GM23248 (cell line): ENCODE data around the gene CEACAM6. TPM values are rescaled to one million over a fixed set of nuclear protein-coding genes. Genes with fewer than 3 reads are reported as not detected.

ENCODE experiments used
- DNase-seq: peaks from one replicate; pipeline ENCODE4 v3.0.0-alpha.2; 2015
- H2AFZ ChIP-seq: fragments of 200-600 bp; sonication (generic); 2 replicates; pipeline ENCODE4 v1.6.1; 2016; ENCODE audit warnings: antibody characterized with exemption
- H3F3A ChIP-seq: fragments of 200-600 bp; sonication (generic); 2 replicates; pipeline ENCODE4 v1.6.1; 2016; ENCODE audit warnings: mild to moderate bottlenecking, antibody characterized with exemption, mixed run types; ENCODE audit not compliant: insufficient read depth
- H3K27ac ChIP-seq: fragments of 200-600 bp; sonication (generic); 2 replicates; pipeline ENCODE4 v1.5.1; 2016; ENCODE audit warnings: mild to moderate bottlenecking
- H3K27me3 ChIP-seq: fragments of 200-600 bp; sonication (generic); replicated peaks from 2 replicates; pipeline ENCODE4 v1.6.1; 2016; ENCODE audit warnings: mild to moderate bottlenecking; ENCODE audit not compliant: insufficient read depth
- H3K36me3 ChIP-seq: fragments of 200-600 bp; sonication (generic); 2 replicates; pipeline ENCODE4 v1.6.1; 2016; ENCODE audit warnings: low read depth, mild to moderate bottlenecking
- H3K4me1 ChIP-seq: fragments of 200-600 bp; sonication (generic); 2 replicates; pipeline ENCODE4 v1.6.1; 2016; ENCODE audit warnings: mild to moderate bottlenecking; ENCODE audit not compliant: insufficient read depth
- H3K4me2 ChIP-seq: fragments of 200-600 bp; sonication (generic); one replicate; pipeline ENCODE4 v1.6.1; 2016; ENCODE audit warnings: mild to moderate bottlenecking; ENCODE audit not compliant: unreplicated experiment
- H3K4me3 ChIP-seq: fragments of 200-600 bp; sonication (generic); 2 replicates; pipeline ENCODE4 v1.5.1; 2016; ENCODE audit warnings: mild to moderate bottlenecking
- H3K79me2 ChIP-seq: fragments of 200-600 bp; sonication (generic); 2 replicates; pipeline ENCODE4 v1.6.1; 2016; ENCODE audit warnings: mild to moderate bottlenecking; ENCODE audit not compliant: insufficient read depth
- H3K9ac ChIP-seq: fragments of 200-600 bp; sonication (generic); 2 replicates; pipeline ENCODE4 v1.6.1; 2016; ENCODE audit warnings: mild to moderate bottlenecking
- H3K9me2 ChIP-seq: fragments of 200-600 bp; sonication (generic); 2 replicates; pipeline ENCODE4 v1.6.1; 2016; ENCODE audit warnings: mixed run types, mild to moderate bottlenecking, moderate library complexity; ENCODE audit not compliant: insufficient read depth
- H3K9me3 ChIP-seq: fragments of 200-600 bp; sonication (generic); one replicate; pipeline ENCODE4 v1.6.1; 2017; ENCODE audit warnings: low read depth
- H4K20me1 ChIP-seq: fragments of 200-600 bp; sonication (generic); 2 replicates; pipeline ENCODE4 v1.6.0; 2016; ENCODE audit not compliant: insufficient read depth
- EZH2 ChIP-seq: fragments of 200-600 bp; sonication (generic); IDR thresholded peaks from 2 replicates; pipeline ENCODE4 v1.6.1; 2018; ENCODE audit warnings: antibody characterized with exemption, mild to moderate bottlenecking; ENCODE audit not compliant: insufficient read depth, poor library complexity, severe bottlenecking
- EZH2phosphoT487 ChIP-seq: fragments of 200-600 bp; sonication (generic); IDR thresholded peaks from 2 replicates; pipeline ENCODE4 v1.6.1; 2018; ENCODE audit warnings: antibody characterized with exemption, moderate library complexity, mild to moderate bottlenecking, low read depth; ENCODE audit not compliant: insufficient read depth
- WGBS, 2 experiments: methylation state at CpG; one replicate each; pipeline ENCODE4 v1.1.6; 2015 to 2017; ENCODE audit warnings: low lambda C conversion rate in 2 of 2, low coverage in 1 of 2; ENCODE audit errors: missing lambda C conversion rate in 2 of 2; 5-methylcytosine and 5-hydroxymethylcytosine counted together
- in situ Hi-C: fragments of 300-500 bp; cut with MboI; formaldehyde crosslinking; loops from 2 replicates; pipeline ENCODE4 v1.15.0; 2020
- polyA plus RNA-seq: library from polyadenylated mRNA; unstranded; fragments of >200 nt; fragmentation: Nextera tagmentation; extraction: Ambion mirVana; gene quantifications from 2 replicates; pipeline ENCODE4 v1.2.1, GENCODE V29; 2016
- total RNA-seq: library from RNA; depleted of rRNA; stranded (reverse); fragments of >200 nt; shearing (Covaris generic); gene quantifications from 2 replicates; pipeline ENCODE4 v1.2.3, GENCODE V29; 2014

The CEACAM6 gene
- total and polyA plus RNA-seq, 2 experiments from 2014 or later = not detected

DNA sequence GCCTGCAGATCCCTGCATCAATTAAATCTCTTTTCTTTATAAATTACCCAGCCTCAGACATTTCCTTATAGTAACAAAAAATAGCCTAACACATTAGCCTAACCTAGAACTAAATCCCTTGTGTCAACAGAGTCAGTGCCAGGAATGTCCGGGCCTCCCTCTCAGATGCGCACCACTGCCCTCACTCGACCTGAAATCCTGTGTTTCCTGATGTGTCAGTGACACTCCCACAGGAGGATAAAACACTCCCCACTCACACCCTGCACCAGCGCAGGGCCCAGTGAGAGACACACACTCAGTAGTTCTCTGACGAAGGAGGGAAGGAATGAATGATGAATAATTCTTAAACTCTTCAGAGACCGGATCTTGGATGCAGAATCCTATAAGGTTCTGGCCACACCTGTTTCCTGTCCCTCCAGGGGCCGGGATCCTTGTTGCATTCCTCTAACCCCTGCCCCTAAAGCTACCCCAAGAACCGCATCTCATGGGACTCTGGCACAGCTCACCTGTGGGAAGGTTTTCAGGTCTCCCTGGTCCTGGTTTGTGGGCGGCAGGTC, 44.2 kb downstream of the CEACAM6 start:
- Histone ChIP-seq H3K27me3 (peaks cover 9% of the 10 kb centered on the region), H3K27ac (no peak overlapping the region), H3K79me2 (no peaks in the 10 kb centered on the region), H4K20me1 (no peaks in the 10 kb centered on the region), H3K9me2 (no peaks in the 10 kb centered on the region), H3K36me3 (no peaks in the 10 kb centered on the region), H3K4me1 (no peaks in the 10 kb centered on the region), H3K4me2 (no peak overlapping the region), H3F3A (no peaks in the 10 kb centered on the region), H3K4me3 (no peak overlapping the region), H3K9me3 (no peaks in the 10 kb centered on the region), H2AFZ (no peak overlapping the region), H3K9ac (no peak overlapping the region)
- DNase-seq = no peak
- in situ Hi-C loops = no loop called here
- TF ChIP-seq EZH2 = no peak
- no peak for TF ChIP-seq EZH2phosphoT487
- 42 to 48% methylated on average over 9 of the region's 9 CpGs for WGBS, 2 experiments

GRCh38 chr19:41801031-41801430, 45.7 kb downstream of the CEACAM6 start:
- Histone ChIP-seq H3K4me3 (no peak overlapping the region), H3K9me3 (no peaks in the 10 kb centered on the region), H3K79me2 (no peaks in the 10 kb centered on the region), H2AFZ (no peak overlapping the region), H3K9ac (no peak overlapping the region), H3K36me3 (no peaks in the 10 kb centered on the region), H3K4me2 (no peak overlapping the region), H3K9me2 (no peaks in the 10 kb centered on the region), H3K27ac (no peak overlapping the region), H4K20me1 (no peaks in the 10 kb centered on the region), H3F3A (no peaks in the 10 kb centered on the region), H3K4me1 (no peaks in the 10 kb centered on the region), H3K27me3 (peaks cover 7% of the 10 kb centered on the region)
- DNase-seq = no peak
- WGBS, 2 experiments = 21 to 26% methylated on average over 4 of the region's 4 CpGs
- TF ChIP-seq EZH2 (no peak), EZH2phosphoT487 (no peak)
- in situ Hi-C loops = no loop called here

GRCh38 chr19:41801792-41802211, 46.5 kb downstream of the CEACAM6 start:
- Histone ChIP-seq H4K20me1 (no peaks in the 10 kb centered on the region), H3K79me2 (no peaks in the 10 kb centered on the region), H3K27me3 (peaks cover 5% of the 10 kb centered on the region), H2AFZ (no peak overlapping the region), H3K36me3 (no peaks in the 10 kb centered on the region), H3K9me2 (no peaks in the 10 kb centered on the region), H3K9me3 (no peaks in the 10 kb centered on the region), H3F3A (no peaks in the 10 kb centered on the region), H3K4me2 (no peak overlapping the region), H3K27ac (no peak overlapping the region), H3K4me1 (no peaks in the 10 kb centered on the region), H3K4me3 (no peak overlapping the region), H3K9ac (no peak overlapping the region)
- WGBS, 2 experiments = 49 to 60% methylated on average over 2 of the region's 2 CpGs
- DNase-seq = no peak
- in situ Hi-C loops = no loop called here
- no peak for TF ChIP-seq EZH2
- TF ChIP-seq EZH2phosphoT487 = no peak

- WGBS, 2 experiments = 31 to 39% methylated on average over 2 of the region's 2 CpGs
- H3K4me2 ChIP-seq = no peak overlapping the region
- no peaks in the 10 kb centered on the region for H3K79me2 ChIP-seq
- peaks cover 5% of the 10 kb centered on the region for H3K27me3 ChIP-seq
- no peak for DNase-seq
- no peaks in the 10 kb centered on the region for H3F3A ChIP-seq
- H4K20me1 ChIP-seq = no peaks in the 10 kb centered on the region
- no peak overlapping the region for H3K4me3 ChIP-seq
- no peaks in the 10 kb centered on the region for H3K4me1 ChIP-seq
- H3K36me3 ChIP-seq = no peaks in the 10 kb centered on the region
- TF ChIP-seq EZH2phosphoT487 = no peak
- no peak for TF ChIP-seq EZH2
- H3K9ac ChIP-seq = no peak overlapping the region
- in situ Hi-C loops = no loop called here
- H3K27ac ChIP-seq = no peak overlapping the region
- no peak overlapping the region for H2AFZ ChIP-seq
- H3K9me3 ChIP-seq = no peaks in the 10 kb centered on the region
- H3K9me2 ChIP-seq = no peaks in the 10 kb centered on the region
Measured at GRCh38 chr19:41802770-41803169, 47.4 kb downstream of the CEACAM6 start.

- Histone ChIP-seq H3F3A (no peaks in the 10 kb centered on the region), H3K79me2 (no peaks in the 10 kb centered on the region), H3K9me2 (no peaks in the 10 kb centered on the region), H3K9me3 (no peaks in the 10 kb centered on the region), H2AFZ (no peak overlapping the region), H3K36me3 (no peaks in the 10 kb centered on the region), H3K4me2 (no peak overlapping the region), H3K9ac (no peak overlapping the region), H4K20me1 (no peaks in the 10 kb centered on the region), H3K4me3 (no peak overlapping the region), H3K27me3 (peaks cover 5% of the 10 kb centered on the region), H3K27ac (no peak overlapping the region), H3K4me1 (no peaks in the 10 kb centered on the region)
- DNase-seq = no peak
- WGBS, 2 experiments = 49 to 62% methylated on average over 3 of the region's 3 CpGs
- no peak for TF ChIP-seq EZH2phosphoT487
- TF ChIP-seq EZH2 = no peak
- in situ Hi-C loops = no loop called here
Measured at GRCh38 chr19:41804336-41804735, 49.0 kb downstream of the CEACAM6 start.
